ENCODE results near the gene PRPS1. TPM values are rescaled to one million over a fixed set of nuclear protein-coding genes. Genes with fewer than 3 reads are reported as not detected.
"Not testable (repeated sequence)": the region's sequence is repeated elsewhere in the genome, so short reads cannot be mapped to it uniquely, and the experiment has no call there.

PRPS1 gene
- total RNA-seq, 1 experiment from 2014 or later: 72.0 TPM

DNA sequence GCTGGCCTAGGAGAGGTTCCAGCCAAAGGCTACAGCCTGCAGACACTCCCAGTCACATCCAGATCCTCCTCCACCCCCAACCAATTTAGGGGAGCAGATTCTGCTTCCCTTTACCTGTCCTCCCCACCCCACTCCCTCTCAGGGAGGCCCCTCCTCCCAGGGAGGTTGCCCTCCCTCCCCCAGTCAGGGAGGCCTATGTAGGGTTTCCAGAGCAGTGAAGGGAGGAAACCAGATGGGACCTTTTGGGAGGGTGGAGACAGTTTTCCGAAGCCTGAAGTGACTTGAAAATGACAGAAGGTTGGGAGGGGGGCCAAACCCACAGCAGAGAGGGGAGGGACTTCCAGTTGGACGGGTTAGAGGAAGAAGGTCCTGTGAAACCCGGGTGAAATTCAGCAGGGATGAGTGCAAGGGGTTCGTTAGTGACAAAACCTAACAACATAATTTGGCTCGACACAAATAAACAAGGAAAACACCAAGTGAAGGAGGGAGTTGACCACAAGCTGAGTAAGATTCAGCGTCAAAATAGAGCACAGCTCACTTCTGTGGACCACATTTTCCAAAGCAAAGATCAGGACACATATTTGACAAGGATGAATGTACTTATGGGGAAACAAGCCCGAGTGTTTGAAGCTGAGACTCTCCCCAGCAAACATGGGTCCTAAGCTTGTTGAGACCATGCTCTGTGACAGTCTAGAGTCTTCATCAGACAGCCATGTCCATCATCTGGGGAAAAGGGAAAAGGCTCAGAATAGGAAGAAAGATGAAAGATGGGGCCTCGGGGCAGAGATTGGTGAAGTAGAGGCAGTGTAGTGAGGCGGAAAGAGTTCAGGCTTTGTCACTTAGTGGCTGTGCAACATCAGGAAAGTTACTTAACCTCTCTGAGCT lies 46.4 kb downstream of the PRPS1 start:
- Histone ChIP-seq H3K4me1 (replicated peaks) (peaks cover 43% of the 10 kb centered on the region), H3K27me3 (replicated peaks) (no peaks in the 10 kb centered on the region), H3K27ac (peak overlapping the region; percentile 68), H3K4me3 (no peak overlapping the region), H3K9me3 (replicated peaks) (no peaks in the 10 kb centered on the region), H3K36me3 (no peaks in the 10 kb centered on the region)
- DNase-seq (ENCODE audit: low read depth in 1 of 2, low spot score in 2 of 2): peak; percentile 41 to 47

DNA sequence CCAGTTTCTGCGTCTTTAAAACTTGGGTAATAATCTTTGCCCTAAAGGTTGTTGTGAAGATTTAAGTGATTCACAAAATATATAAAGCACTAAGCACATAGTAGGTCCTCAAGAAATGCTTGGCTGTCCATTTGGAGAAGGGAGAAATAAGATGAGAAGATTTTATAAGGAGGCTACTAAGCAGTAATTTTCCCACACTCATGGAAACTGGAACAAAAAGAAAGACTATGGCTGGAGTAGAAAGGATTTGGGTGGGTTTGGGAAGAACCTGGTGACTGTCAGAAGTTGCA lies 47.0 kb downstream of the PRPS1 start:
- no peaks in the 10 kb centered on the region for H3K9me3 ChIP-seq (replicated peaks)
- no peaks in the 10 kb centered on the region for H3K27me3 ChIP-seq (replicated peaks)
- no peak for DNase-seq (ENCODE audit: low read depth in 1 of 2, low spot score in 2 of 2)
- no peaks in the 10 kb centered on the region for H3K36me3 ChIP-seq
- no peak overlapping the region for H3K4me3 ChIP-seq
- peaks cover 43% of the 10 kb centered on the region for H3K4me1 ChIP-seq (replicated peaks)
- no peak overlapping the region for H3K27ac ChIP-seq

DNA sequence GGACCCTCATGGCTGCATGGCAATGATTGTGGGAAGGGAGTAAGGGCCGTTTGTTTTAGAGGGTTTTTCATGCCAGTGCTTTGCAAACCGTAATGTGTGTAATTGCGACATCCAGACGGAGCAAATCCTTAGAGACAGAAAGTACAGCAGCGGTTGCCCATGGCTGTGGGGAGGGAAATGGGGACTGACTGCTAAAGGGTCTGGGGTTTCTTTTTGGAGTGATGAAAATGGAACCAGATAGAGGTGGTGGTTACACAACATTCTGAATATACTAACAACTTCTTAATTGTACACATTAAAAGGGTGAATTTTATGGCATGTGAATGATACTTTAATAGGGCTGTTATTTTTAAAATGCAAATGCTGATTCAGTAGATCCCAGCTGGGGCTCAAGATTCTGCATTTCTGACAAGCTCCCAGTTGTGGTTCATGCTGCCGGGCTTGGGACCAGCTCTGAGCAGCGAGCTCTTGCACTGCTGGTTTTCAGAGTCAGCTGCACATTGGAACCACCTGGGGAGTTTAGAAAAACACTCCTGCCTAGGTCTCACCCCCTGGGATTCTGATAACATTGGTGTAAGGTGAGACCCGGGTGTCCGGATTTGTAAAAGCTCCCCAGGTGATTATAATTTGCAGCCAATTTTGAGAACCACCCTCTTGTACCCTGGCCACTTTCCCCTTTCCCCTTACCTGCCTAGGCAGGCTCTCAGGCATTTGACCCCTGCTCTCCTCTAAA lies 47.7 kb downstream of the PRPS1 start:
- no peaks in the 10 kb centered on the region for H3K9me3 ChIP-seq (replicated peaks)
- H3K4me1 ChIP-seq (replicated peaks): peaks cover 43% of the 10 kb centered on the region
- H3K27me3 ChIP-seq (replicated peaks): no peaks in the 10 kb centered on the region
- peak overlapping the region; percentile 47 for H3K27ac ChIP-seq
- peak overlapping the region; percentile 39 for H3K4me3 ChIP-seq
- no peak for DNase-seq (ENCODE audit: low read depth in 1 of 2, low spot score in 2 of 2)
- no peaks in the 10 kb centered on the region for H3K36me3 ChIP-seq

DNA sequence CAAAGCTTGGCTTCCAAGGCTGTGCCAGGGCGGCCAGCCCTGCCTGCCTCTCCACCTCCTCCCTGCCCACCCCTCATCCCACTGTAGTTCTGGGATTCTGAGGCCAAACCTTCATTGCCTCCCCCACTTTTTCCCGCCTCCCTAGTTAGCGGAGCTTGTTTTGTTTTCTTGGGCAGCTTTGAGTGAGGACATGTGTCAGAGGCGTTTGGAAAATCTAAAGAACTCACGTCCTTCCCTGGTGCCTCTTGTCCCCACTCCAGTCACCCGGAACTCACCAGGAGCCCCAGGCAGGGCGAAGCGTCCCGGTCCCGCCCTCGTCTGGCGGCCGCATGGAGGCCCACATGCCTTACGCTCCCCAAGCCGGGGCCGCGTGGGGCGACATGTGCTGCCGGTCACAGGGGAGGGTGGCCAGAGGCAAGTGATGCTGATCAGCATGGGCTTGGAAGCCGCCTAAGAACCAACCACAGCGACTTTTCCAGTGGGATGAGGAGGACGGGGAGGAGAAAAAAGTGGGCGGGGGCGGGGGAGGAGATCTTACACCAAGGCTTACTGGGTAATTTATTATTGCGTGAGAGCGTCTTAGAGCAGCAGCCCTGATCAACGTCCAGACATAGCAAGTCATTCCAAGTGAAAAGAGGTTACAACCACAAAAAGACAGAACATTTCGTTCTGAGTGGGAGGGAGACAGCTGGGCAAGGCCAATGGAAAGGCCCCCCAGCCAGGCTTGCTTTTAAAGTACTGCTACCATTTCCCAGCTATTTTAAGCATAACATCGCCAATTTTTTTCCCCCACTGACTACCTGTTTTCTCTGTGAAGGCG lies 48.5 kb downstream of the PRPS1 start:
- no peaks in the 10 kb centered on the region for H3K36me3 ChIP-seq
- H3K27ac ChIP-seq: peak overlapping the region; percentile 75

DNA sequence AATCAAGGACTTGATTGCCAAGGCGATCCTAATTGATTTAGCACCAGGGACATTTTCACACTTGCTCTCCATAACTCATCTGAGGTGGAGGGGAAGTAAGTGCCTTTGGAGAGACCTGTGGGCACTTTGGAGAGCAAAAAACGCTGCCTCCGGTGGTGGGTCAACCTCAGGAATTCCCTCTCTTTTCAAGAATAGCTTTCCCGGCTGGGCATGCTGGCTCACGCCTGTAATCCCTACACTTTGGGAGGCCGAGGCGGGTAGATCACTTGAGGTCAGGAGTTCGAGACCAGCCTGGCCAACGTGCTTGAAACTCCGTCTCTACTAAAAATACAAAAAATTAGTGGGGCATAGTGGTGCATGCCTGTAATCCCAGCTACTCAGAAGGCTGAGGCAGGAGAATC lies 49.2 kb downstream of the PRPS1 start:
- H3K36me3 ChIP-seq: no peaks in the 10 kb centered on the region
- no peaks in the 10 kb centered on the region for H3K9me3 ChIP-seq (replicated peaks)
- H3K4me1 ChIP-seq (replicated peaks): peaks cover 43% of the 10 kb centered on the region
- DNase-seq (ENCODE audit: low read depth in 1 of 2, low spot score in 2 of 2): peak in 1 of 2 experiments; percentile 43
- peak overlapping the region; percentile 39; the same call in 1 of the 2 replicates for H3K4me3 ChIP-seq
- H3K27ac ChIP-seq: peak overlapping the region; percentile 75
- no peaks in the 10 kb centered on the region for H3K27me3 ChIP-seq (replicated peaks)

More for the DNA sequence above, 48.5 kb downstream of the PRPS1 start:
- Histone ChIP-seq H3K4me1 (replicated peaks) (peaks cover 43% of the 10 kb centered on the region), H3K9me3 (replicated peaks) (no peaks in the 10 kb centered on the region), H3K27me3 (replicated peaks) (no peaks in the 10 kb centered on the region), H3K4me3 (peak overlapping the region; percentile 39)
- DNase-seq (ENCODE audit: low read depth in 1 of 2, low spot score in 2 of 2): peak; percentile 80 to 83

DNA sequence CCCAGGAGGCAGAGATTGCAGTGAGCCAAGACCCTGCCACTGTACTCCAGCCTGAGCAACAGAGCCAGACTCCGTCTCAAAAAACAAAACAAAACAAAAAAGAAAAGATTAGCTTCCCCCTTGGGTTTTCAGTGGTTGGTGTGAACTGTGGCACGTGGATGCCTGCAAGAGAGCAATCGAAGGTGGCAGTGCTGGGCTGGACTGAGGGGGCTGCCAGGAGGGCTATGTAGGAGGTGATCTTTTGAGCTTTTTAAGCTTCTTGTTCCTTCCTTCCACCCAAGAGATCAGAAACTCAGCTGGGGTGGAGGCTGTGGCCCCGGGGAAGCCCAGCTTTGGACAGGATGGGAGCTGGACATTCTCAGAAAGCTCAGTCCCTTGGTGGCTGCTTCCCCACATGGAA lies 49.6 kb downstream of the PRPS1 start:
- Histone ChIP-seq H3K9me3 (replicated peaks) (no peaks in the 10 kb centered on the region), H3K27me3 (replicated peaks) (no peaks in the 10 kb centered on the region), H3K4me1 (replicated peaks) (peaks cover 41% of the 10 kb centered on the region), H3K36me3 (no peaks in the 10 kb centered on the region), H3K27ac (peak overlapping the region; percentile 75), H3K4me3 (no peak overlapping the region)
- no peak for DNase-seq (ENCODE audit: low read depth in 1 of 2, low spot score in 2 of 2)

DNA sequence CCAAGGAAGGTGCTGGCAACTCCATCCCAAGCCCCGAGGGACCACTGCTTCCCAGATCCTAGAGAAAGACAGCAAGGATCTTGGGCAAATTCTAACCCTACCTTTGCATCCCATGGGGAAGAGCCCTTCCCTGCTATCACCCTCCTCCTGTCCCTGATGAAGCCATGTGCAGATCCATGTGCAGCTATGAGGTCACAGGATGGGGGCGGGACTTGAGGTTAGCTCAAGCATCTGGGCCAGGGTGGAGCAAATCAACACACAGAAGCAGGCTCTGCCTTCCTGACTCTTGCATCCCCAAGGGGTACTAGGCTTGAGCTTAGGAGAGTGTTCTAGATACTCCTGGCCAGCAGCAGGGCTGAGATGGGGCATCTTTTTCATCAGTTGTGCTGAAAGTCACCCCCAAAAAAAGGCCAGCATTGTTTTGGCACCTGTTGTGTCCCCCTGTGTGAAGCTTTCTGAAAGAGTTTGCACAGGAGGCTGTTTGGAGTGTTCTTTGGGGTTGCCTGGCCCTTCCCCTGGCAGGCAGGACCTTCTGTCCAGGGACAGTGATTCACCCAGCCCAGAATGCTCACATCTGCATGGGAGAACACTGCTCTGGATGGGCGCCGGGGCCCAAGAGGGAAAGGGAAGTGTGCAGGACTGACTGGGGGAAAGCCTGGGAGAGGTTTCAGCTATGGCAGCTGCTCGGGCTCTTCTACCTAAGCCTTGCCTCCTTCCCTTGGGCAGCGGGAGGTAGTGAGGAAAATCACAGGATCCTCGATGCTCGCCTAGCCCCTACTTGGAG lies 50.8 kb downstream of the PRPS1 start:
- Histone ChIP-seq H3K27ac (no peak overlapping the region), H3K27me3 (replicated peaks) (no peaks in the 10 kb centered on the region), H3K9me3 (replicated peaks) (no peaks in the 10 kb centered on the region), H3K4me1 (replicated peaks) (peaks cover 29% of the 10 kb centered on the region), H3K36me3 (no peaks in the 10 kb centered on the region), H3K4me3 (no peak overlapping the region)
- peak; percentile 10 to 41 for DNase-seq (ENCODE audit: low read depth in 1 of 2, low spot score in 2 of 2)

DNA sequence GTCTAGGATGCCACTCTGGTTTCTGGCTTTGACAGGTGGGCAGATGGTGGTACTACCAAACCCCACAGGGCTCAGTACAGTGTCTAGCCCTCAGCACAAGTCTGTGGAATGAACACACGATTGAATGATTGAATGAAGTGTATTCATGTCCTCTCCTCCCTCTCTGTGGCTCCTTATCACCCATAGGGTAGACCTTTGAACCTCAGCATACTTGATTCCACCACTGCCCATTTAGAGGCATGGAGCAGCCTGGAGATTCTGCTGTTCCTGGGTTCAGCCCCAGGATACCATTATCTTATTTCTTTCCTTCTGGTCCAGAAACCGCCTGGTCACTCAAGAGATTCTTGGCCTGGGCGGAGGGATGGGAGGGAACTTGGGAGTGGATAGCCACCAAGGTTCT lies 53.9 kb downstream of the PRPS1 start:
- Histone ChIP-seq H3K27me3 (replicated peaks) (no peaks in the 10 kb centered on the region), H3K4me3 (no peak overlapping the region), H3K9me3 (replicated peaks) (no peaks in the 10 kb centered on the region), H3K36me3 (no peaks in the 10 kb centered on the region), H3K27ac (no peak overlapping the region), H3K4me1 (replicated peaks) (peaks cover 7% of the 10 kb centered on the region)
- DNase-seq (ENCODE audit: low read depth in 1 of 2, low spot score in 2 of 2): no peak

DNA sequence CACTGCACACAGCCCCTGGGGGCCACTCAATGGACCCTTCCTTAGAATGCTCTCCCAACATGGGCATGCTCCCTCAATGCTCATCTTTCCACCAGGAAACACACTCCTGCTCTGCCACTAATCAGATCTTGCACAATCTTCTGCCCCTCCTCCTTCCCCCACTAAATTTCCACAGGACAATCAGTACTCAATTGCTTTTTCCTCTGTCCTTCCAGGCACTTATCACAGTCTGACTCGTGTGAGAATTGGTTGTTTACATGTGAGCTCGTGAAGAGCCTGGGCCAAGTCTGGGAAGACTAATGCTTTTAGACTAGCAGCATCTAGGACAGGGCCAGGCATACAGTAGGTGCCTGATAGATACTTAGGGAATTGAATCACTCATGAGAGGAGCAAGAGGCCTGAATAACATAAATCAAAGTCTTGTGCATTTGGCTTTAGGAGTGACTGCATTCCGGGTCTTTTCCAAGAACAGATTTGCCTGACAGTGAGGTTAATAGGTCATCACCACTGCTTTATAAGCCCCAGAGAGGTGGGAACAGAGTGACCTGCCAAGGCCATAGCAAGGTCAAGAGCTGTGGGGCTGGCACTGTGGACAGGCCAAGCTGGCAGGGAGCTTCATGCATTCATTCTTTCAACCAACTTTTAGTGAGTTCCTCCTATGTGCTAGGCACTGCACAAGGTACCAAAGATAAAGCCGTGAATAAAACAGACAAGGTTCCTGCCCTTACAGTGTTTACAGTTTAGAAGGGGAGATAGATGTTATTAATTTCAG lies 55.0 kb downstream of the PRPS1 start:
- Histone ChIP-seq H3K36me3 (no peaks in the 10 kb centered on the region), H3K9me3 (replicated peaks) (no peaks in the 10 kb centered on the region), H3K4me1 (replicated peaks) (no peaks in the 10 kb centered on the region), H3K27me3 (replicated peaks) (no peaks in the 10 kb centered on the region), H3K4me3 (no peak overlapping the region), H3K27ac (no peak overlapping the region)
- DNase-seq (ENCODE audit: low read depth in 1 of 2, low spot score in 2 of 2): no peak

DNA sequence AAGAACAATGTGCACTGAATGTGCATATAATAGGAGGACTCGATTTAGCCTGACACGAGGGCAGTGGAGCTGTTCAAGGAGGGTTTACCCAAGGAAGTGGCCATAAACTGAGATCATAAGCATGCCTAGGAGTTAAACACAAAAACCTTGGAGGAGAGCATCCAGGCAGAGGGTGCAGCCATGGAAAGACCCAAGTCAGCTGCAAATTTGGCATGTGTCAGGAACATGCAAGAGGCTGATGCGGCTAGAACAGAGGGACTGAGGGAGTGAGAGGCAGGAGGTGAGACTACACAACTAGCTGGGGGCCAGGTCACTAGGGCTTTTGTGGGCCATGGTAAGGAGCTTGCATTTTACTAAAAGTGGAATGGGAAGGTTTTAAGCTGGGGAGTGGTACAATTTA lies 55.6 kb downstream of the PRPS1 start:
- Histone ChIP-seq H3K36me3 (no peaks in the 10 kb centered on the region), H3K27ac (no peak overlapping the region), H3K4me3 (no peak overlapping the region), H3K27me3 (replicated peaks) (no peaks in the 10 kb centered on the region), H3K9me3 (replicated peaks) (no peaks in the 10 kb centered on the region), H3K4me1 (replicated peaks) (no peaks in the 10 kb centered on the region)
- no peak for DNase-seq (ENCODE audit: low read depth in 1 of 2, low spot score in 2 of 2)

DNA sequence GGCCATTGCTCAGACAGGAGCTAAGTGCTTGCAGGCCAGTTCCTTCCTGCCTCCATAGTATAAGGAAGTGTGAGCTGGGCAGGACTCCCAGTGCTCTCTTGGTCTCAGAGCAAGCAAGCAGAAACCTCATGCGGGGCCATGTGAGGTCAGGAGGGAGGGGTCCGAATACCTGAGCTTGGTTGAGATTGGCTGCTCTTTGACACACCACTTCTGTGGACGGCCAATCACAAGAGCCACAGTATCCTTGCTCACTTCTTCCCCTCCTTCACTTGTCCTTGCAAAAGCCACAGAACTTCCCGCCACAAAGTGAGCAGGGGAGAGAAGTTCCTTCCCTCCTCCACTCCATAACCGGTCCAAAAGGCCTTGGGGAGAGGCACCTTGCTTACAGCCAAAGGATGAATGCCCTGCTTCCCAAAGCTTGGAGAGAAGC lies 56.7 kb downstream of the PRPS1 start:
- no peak for DNase-seq (ENCODE audit: low read depth in 1 of 2, low spot score in 2 of 2)
- H3K4me3 ChIP-seq: no peak overlapping the region
- H3K27ac ChIP-seq: no peak overlapping the region
- H3K36me3 ChIP-seq: no peaks in the 10 kb centered on the region
- H3K27me3 ChIP-seq (replicated peaks): no peaks in the 10 kb centered on the region
- no peaks in the 10 kb centered on the region for H3K4me1 ChIP-seq (replicated peaks)
- H3K9me3 ChIP-seq (replicated peaks): no peaks in the 10 kb centered on the region

DNA sequence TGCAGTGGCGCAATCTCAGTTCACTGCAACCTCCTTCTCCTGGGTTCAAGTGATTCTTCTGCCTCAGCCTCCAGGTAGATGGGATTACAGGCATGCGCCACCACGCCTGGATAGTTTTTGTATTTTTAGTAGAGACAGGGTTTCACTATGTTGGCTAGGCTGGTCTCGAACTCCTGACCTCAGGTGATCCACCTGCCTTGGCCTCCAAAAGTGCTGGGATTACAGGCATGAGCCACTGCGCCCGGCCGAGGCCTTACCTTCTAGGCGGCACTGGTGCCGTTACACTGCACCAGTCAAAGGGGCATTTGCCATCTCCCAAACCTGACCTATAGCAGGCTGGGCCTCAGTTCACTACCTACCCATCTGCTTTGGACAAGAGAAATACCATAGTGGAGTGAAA lies 57.3 kb downstream of the PRPS1 start:
- H3K9me3 ChIP-seq (replicated peaks); H3K27me3 ChIP-seq (replicated peaks); H3K4me1 ChIP-seq (replicated peaks): not testable (repeated sequence)

More for the DNA sequence above, 57.3 kb downstream of the PRPS1 start:
- not testable (repeated sequence) for H3K36me3 ChIP-seq; DNase-seq (ENCODE audit: low read depth in 1 of 2, low spot score in 2 of 2); H3K4me3 ChIP-seq; H3K27ac ChIP-seq
